Thoracic aorta (tissue), 2 donors: ENCODE data around the gene PRKN. TPM values are rescaled to one million over a fixed set of nuclear protein-coding genes. Genes with fewer than 3 reads are reported as not detected.

ENCODE experiments used
- ATAC-seq: fragments of 150-250 bp; one replicate; pipeline ENCODE4 v1.8.0; 2017; ENCODE audit warnings: low read depth; ENCODE audit not compliant: insufficient number of reproducible peaks, low FRiP score
- DNase-seq: peaks from one replicate; pipeline ENCODE4 v3.0.0-alpha.2; 2020; ENCODE audit warnings: low spot score
- H3K27ac ChIP-seq, 2 donors: fragments of 200-600 bp; sonication (generic); 1 replicate in 1 of 2; 2 replicates in 1 of 2; pipeline ENCODE4 v1.5.1; 2016; ENCODE audit warnings: mild to moderate bottlenecking in 2 of 2, moderate library complexity in 2 of 2
- H3K27me3 ChIP-seq: fragments of 200-600 bp; sonication (generic); replicated peaks from 2 replicates; pipeline ENCODE4 v1.6.0; 2016; ENCODE audit warnings: mild to moderate bottlenecking; ENCODE audit not compliant: insufficient read depth
- H3K36me3 ChIP-seq: fragments of 200-600 bp; sonication (generic); one replicate; pipeline ENCODE4 v1.5.1; 2016
- H3K4me1 ChIP-seq, 2 donors: fragments of 200-600 bp; sonication (generic); 1 replicate in 1 of 2; 2 replicates in 1 of 2; pipeline versions ENCODE4 v1.5.1 to v1.6.0; 2016; ENCODE audit warnings: low read depth in 2 of 2, mild to moderate bottlenecking in 1 of 2; ENCODE audit not compliant: control insufficient read depth in 1 of 2
- H3K4me3 ChIP-seq: fragments of 200-600 bp; sonication (generic); 2 replicates; pipeline ENCODE4 v1.5.1; 2016; ENCODE audit warnings: mild to moderate bottlenecking
- H3K9me3 ChIP-seq: fragments of 200-600 bp; sonication (generic); 2 replicates; pipeline ENCODE4 v1.5.1; 2016
- CTCF ChIP-seq: fragments of 200-600 bp; sonication (generic); IDR thresholded peaks from one replicate; pipeline ENCODE4 v1.5.1; 2019; ENCODE audit warnings: antibody characterized with exemption
- total RNA-seq, 2 donors: library from RNA; depleted of rRNA; stranded (reverse); fragments of >200 nt; gene quantifications; one replicate each; pipeline versions ENCODE4 v1.1.0 to v1.2.3, GENCODE V29; 2016

The PRKN gene
- total RNA-seq, 2 donors from 2014 or later = 10.4 to 23.8 TPM

- Histone ChIP-seq H3K9me3 (no peaks in the 10 kb centered on the region), H3K36me3 (no peaks in the 10 kb centered on the region), H3K27me3 (no peaks in the 10 kb centered on the region), H3K4me1 (no peaks in the 10 kb centered on the region), H3K27ac (no peak overlapping the region), H3K4me3 (no peak overlapping the region)
- DNase-seq (no peak), ATAC-seq (no peak)
- TF ChIP-seq CTCF = no peak
Observed at GRCh38 chr6:161844804-161845203, 882.8 kb downstream of the PRKN start.

GRCh38 chr6:161843066-161843465 is 884.5 kb downstream of the PRKN start:
- Histone ChIP-seq H3K27ac (no peak overlapping the region), H3K36me3 (no peaks in the 10 kb centered on the region), H3K9me3 (no peaks in the 10 kb centered on the region), H3K4me3 (no peak overlapping the region), H3K4me1 (no peaks in the 10 kb centered on the region), H3K27me3 (no peaks in the 10 kb centered on the region)
- ATAC-seq = no peak
- no peak for TF ChIP-seq CTCF
- DNase-seq = no peak

GRCh38 chr6:161840380-161840779 is 887.2 kb downstream of the PRKN start:
- H3K4me1 ChIP-seq = no peaks in the 10 kb centered on the region
- no peaks in the 10 kb centered on the region for H3K9me3 ChIP-seq
- H3K27ac ChIP-seq = no peak overlapping the region
- H3K4me3 ChIP-seq = no peak overlapping the region
- DNase-seq = no peak
- no peak for ATAC-seq
- H3K27me3 ChIP-seq = no peaks in the 10 kb centered on the region
- no peaks in the 10 kb centered on the region for H3K36me3 ChIP-seq
- no peak for TF ChIP-seq CTCF

GRCh38 chr6:161838306-161839035 is 889.1 kb downstream of the PRKN start:
- no peak overlapping the region for H3K4me3 ChIP-seq
- DNase-seq (no peak), ATAC-seq (no peak)
- no peaks in the 10 kb centered on the region for H3K4me1 ChIP-seq
- TF ChIP-seq CTCF = no peak
- no peaks in the 10 kb centered on the region for H3K27me3 ChIP-seq
- no peak overlapping the region for H3K27ac ChIP-seq
- H3K9me3 ChIP-seq = no peaks in the 10 kb centered on the region
- no peaks in the 10 kb centered on the region for H3K36me3 ChIP-seq

- Histone ChIP-seq H3K36me3 (no peaks in the 10 kb centered on the region), H3K27me3 (no peaks in the 10 kb centered on the region), H3K4me3 (no peak overlapping the region), H3K9me3 (no peaks in the 10 kb centered on the region), H3K4me1 (no peaks in the 10 kb centered on the region), H3K27ac (no peak overlapping the region)
- DNase-seq (no peak), ATAC-seq (no peak)
- no peak for TF ChIP-seq CTCF
Observed at GRCh38 chr6:161837854-161838253, 889.7 kb downstream of the PRKN start.
